ENCODE results near the gene IZUMO3. TPM values are rescaled to one million over a fixed set of nuclear protein-coding genes. Genes with fewer than 3 reads are reported as not detected.

Gene IZUMO3
- total RNA-seq, 1 donor from 2014 or later: not detected

DNA sequence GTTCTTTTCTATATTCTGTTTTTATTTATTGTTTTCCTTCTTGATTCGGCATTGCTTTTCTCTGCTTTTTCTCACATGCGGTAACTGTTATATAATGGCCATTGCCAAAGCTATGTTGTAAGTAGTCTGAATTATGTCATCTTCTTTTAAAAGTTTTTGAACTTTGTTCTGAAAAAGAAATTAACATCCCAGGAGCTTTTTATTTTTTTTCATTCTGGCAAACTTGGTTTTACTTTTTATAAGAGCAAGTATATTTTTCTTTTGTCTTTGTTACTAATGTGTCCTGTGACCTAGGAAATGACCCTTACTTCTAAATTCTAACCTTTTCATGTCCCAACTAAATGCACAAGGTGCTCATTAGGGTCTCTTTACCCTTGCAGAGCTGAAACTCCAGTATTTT lies 26.7 kb upstream of the IZUMO3 start:
- Mint-ChIP-seq H3K9me3 (no peaks in the 10 kb centered on the region), H3K4me3 (no peak overlapping the region), H3K27ac (no peak overlapping the region), H3K4me1 (ENCODE audit: unreplicated experiment) (no peaks in the 10 kb centered on the region), H3K36me3 (no peaks in the 10 kb centered on the region), H3K27me3 (no peaks in the 10 kb centered on the region)
- TF ChIP-seq CTCF (conservative IDR thresholded peaks at IDR 0.05): no peak
- no peak for DNase-seq (ENCODE audit: extremely low spot score, unreplicated experiment)

DNA sequence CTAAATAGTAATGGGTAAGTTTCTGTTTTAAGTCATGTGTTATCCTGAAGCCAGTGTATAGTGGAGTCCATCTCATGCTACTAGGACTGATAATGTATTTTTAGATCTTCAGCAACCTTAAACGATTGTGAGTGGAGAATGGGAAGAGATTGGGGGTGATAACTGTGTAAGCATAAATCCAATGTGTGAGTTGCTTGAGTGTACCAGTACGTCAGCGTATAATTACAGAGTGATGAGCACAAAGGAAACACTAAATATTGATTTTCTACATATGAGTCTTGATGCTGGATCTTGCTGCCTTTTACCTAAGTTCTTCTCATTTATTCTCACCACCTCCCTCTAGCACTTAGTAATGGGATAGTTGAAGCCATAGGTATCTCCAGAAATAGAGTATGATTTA lies 16.3 kb upstream of the IZUMO3 start:
- Mint-ChIP-seq H3K36me3 (no peaks in the 10 kb centered on the region), H3K4me1 (ENCODE audit: unreplicated experiment) (no peaks in the 10 kb centered on the region), H3K4me3 (no peak overlapping the region), H3K27me3 (no peaks in the 10 kb centered on the region), H3K9me3 (no peaks in the 10 kb centered on the region), H3K27ac (no peak overlapping the region)
- DNase-seq (ENCODE audit: extremely low spot score, unreplicated experiment): no peak
- no peak for TF ChIP-seq CTCF (conservative IDR thresholded peaks at IDR 0.05)

DNA sequence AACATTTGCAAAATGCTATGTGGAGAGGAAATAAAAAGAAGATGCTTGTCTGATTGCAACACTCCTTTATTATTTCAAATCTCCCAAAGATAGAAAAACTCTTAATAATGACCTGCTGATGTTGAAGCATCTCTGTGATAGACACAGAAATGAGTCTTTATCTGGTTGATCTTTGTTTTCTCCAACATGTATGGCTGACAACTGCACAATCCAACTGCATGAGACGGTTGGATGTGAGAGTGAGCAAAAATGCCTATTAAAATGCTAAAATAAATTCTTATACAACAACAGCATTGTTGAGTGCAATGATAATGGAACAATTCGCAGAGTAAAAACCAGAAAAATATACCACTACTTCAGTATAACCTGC lies 7.5 kb upstream of the IZUMO3 start:
- TF ChIP-seq CTCF (conservative IDR thresholded peaks at IDR 0.05): no peak
- H3K36me3 Mint-ChIP-seq: no peaks in the 10 kb centered on the region
- H3K4me3 Mint-ChIP-seq: no peak overlapping the region
- H3K4me1 Mint-ChIP-seq (ENCODE audit: unreplicated experiment): no peaks in the 10 kb centered on the region
- H3K27me3 Mint-ChIP-seq: no peaks in the 10 kb centered on the region
- H3K9me3 Mint-ChIP-seq: no peaks in the 10 kb centered on the region
- no peak overlapping the region for H3K27ac Mint-ChIP-seq
- no peak for DNase-seq (ENCODE audit: extremely low spot score, unreplicated experiment)

DNA sequence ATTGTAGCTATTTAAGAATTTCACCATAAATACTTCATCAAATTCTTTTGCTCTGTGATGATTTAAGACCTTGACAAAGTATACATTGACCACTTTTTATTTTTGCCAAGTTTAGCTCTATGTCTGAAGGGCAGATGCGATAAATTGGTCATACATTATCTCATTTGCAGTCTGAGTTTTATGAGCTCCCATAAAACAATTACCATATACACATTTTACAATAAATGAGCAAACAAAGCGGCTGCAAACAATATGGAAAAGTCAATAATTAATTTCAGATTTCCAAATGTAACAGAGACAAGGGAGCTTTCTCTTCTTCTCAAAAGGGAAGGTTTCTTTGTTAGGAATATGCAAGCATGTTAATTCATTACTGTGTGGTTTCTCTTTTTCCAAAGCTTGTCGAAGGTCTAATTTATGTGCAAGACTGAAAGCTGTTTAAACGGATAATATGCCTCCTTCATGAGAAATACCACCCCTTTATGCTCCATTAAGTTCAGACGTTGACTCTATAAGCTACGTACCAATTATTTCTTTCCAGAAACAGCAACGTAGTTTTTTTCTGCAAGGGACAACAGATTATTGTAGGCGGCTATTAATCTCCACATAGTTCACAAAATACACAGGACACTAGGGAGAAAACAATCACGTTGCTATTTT lies 7.0 kb upstream of the IZUMO3 start:
- H3K4me1 Mint-ChIP-seq (ENCODE audit: unreplicated experiment): no peaks in the 10 kb centered on the region
- no peaks in the 10 kb centered on the region for H3K9me3 Mint-ChIP-seq
- no peak overlapping the region for H3K4me3 Mint-ChIP-seq
- H3K27me3 Mint-ChIP-seq: no peaks in the 10 kb centered on the region
- no peak for DNase-seq (ENCODE audit: extremely low spot score, unreplicated experiment)
- H3K27ac Mint-ChIP-seq: no peak overlapping the region
- no peaks in the 10 kb centered on the region for H3K36me3 Mint-ChIP-seq
- no peak for TF ChIP-seq CTCF (conservative IDR thresholded peaks at IDR 0.05)

DNA sequence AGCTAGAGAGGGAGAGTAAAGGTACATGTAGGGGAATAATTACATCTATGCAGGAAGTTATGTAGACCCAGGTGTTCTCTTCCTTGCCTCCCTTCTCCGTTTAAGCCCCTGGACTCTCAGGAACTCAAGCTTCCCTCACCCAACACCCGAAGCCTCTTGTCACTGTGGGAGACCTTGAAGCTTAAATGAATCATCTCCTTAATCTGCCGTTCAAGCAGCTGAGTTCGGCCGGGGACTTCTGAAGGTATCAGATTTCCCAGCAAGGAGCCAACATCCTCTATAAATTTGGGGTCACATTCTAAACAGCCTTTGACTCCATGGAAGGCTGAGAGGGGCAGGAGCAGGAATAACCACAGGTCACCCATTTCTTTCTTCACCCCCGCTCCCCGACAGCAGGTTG lies 412 bp downstream of the IZUMO3 start:
- DNase-seq (ENCODE audit: extremely low spot score, unreplicated experiment): no peak
- Mint-ChIP-seq H3K27ac (no peak overlapping the region), H3K36me3 (no peaks in the 10 kb centered on the region), H3K4me1 (ENCODE audit: unreplicated experiment) (no peaks in the 10 kb centered on the region), H3K4me3 (no peak overlapping the region), H3K9me3 (peaks cover 4% of the 10 kb centered on the region), H3K27me3 (peaks cover 4% of the 10 kb centered on the region)
- no peak for TF ChIP-seq CTCF (conservative IDR thresholded peaks at IDR 0.05)

- DNase-seq (ENCODE audit: extremely low spot score, unreplicated experiment): no peak
- H3K9me3 Mint-ChIP-seq: no peaks in the 10 kb centered on the region
- no peaks in the 10 kb centered on the region for H3K36me3 Mint-ChIP-seq
- H3K4me3 Mint-ChIP-seq: no peak overlapping the region
- H3K27me3 Mint-ChIP-seq: peaks cover 15% of the 10 kb centered on the region
- no peak overlapping the region for H3K27ac Mint-ChIP-seq
- no peaks in the 10 kb centered on the region for H3K4me1 Mint-ChIP-seq (ENCODE audit: unreplicated experiment)
- TF ChIP-seq CTCF (conservative IDR thresholded peaks at IDR 0.05): no peak
Observed at GRCh38 chr9:24518545-24518944, 27.2 kb downstream of the IZUMO3 start.
